NOMO-1 treated with DMSO at 0.1 percent for 48 hours (cell line): ENCODE measurements around the gene KLHL40.
"Not testable (repeated sequence)": the region's sequence is repeated elsewhere in the genome, so short reads cannot be mapped to it uniquely, and the experiment has no call there.

ENCODE experiments used
- DNase-seq: peaks from one replicate; lab custom pipeline; 2025; ENCODE audit not compliant: unreplicated experiment; lab: John Stamatoyannopoulos, UW

Gene KLHL40

GRCh38 chr3:42717306-42717705 is 32.0 kb downstream of the KLHL40 start:
- peak; percentile 71 for DNase-seq

DNA sequence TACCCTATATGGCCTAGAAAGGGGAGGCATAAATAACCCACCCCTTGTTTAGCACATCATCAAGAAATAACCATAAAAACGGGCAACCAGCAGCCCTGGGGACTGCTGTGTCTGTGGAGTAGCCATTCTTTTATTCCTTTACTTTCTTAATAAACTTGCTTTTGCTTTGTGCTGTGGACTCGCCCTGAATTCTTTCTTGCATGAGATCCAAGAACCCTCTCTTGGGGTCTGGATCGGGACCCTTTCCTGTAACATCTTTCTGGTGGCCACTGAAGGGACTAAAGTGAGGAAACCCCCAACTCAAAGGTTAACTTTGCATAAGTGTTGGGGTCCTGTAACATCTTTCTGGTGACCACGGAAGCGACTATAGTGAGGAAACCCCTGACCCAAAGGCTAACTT is 33.0 kb downstream of the KLHL40 start:
- no peak for DNase-seq

GRCh38 chr3:42719002-42719401 is 33.7 kb downstream of the KLHL40 start:
- DNase-seq = no peak

GRCh38 chr3:42720126-42720525 is 34.8 kb downstream of the KLHL40 start:
- peak; percentile 75 for DNase-seq

DNA sequence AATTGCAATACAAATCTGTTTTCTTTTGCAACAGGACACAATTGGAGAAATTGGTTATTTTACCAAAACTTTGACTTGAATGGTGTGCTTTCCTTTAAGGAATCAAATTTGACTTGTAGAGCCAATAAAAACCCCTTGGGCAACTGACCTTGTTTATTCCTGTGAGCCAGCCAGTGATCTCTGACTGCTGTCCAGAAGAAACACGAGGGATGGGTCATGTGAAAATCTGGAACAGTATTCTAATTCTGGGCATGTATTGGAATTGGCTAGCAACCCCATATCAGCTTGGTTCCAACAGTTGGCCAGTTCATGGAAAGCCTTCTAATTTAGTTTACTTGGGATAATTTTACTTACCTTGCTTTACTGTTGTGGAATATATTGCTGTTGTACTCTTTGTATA is 36.4 kb downstream of the KLHL40 start:
- no peak for DNase-seq

DNA sequence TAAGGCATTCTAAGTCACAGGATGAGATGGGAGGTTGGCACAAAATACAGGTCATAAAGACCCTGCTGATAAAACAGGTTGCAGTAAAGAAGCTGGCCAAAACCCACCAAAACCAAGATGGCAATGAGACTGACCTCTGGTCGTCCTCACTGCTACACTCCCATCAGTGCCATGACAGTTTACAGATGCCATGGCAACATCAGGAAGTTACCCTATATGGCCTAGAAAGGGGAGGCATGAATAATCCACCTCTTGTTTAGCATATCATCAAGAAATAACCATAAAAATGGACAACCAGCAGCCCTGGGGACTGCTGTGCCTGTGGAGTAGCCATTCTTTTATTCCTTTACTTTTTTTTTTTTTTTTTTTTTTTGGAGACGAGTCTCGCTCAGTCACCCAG is 37.1 kb downstream of the KLHL40 start:
- DNase-seq = not testable (repeated sequence)

DNA sequence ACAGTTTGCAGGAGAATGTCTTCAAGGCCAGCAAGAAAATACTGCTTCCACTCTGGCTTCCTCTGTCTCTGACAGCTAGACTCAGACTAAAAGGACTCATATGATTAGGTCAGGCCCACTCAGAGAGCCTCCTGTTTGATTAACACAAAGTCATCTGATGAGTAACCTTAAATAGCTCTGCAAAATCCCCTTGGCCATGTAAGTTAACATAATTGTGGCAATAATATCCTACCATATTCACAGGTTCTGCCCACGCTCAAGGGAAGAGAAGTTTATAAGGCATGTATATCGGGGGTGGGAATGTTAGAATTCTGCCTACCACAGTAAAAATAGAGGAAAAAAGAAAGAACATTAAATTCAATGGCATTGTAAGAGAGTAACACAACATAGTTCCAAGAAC is 37.9 kb downstream of the KLHL40 start:
- no peak for DNase-seq

GRCh38 chr3:42725454-42725853 is 40.1 kb downstream of the KLHL40 start:
- no peak for DNase-seq

GRCh38 chr3:42728056-42728455 is 42.7 kb downstream of the KLHL40 start:
- DNase-seq = no peak

- no peak for DNase-seq
Measured at GRCh38 chr3:42728668-42729364, 43.5 kb downstream of the KLHL40 start.

DNA sequence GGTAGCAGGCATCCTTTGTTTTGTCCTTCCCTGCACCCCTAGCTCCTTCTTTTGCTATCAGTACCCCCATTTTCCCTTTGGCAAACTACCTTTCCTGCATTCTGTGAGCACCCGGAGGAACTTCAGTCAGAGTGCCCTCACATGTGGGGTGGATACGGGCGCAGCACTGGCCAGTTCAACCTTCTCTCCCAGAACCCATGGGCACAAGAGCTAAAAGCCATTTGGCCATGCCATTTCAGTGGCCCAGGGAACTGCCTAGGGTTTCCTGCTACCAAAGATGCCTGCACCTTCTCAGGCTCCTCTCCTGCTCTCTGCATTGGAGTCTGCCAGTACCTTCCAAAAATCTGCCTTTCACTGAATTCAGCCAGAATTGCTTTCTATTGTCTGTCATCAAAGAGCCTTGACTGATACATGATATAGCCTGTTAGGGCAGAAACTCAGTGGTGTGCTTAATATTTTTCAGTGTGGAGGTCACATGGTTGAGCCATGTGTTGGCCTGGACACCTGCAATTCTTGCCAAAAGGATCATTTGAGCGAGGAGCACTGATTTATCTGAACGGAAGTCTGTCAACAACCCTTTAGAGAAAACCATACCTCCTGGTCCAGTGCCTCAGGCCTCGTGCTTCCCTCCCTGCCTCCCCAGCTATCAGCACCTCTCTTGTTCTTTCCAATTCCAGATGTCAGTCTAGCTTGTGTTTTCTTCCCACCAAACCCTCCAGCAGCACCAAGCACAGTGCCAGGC is 44.2 kb downstream of the KLHL40 start:
- no peak for DNase-seq

DNA sequence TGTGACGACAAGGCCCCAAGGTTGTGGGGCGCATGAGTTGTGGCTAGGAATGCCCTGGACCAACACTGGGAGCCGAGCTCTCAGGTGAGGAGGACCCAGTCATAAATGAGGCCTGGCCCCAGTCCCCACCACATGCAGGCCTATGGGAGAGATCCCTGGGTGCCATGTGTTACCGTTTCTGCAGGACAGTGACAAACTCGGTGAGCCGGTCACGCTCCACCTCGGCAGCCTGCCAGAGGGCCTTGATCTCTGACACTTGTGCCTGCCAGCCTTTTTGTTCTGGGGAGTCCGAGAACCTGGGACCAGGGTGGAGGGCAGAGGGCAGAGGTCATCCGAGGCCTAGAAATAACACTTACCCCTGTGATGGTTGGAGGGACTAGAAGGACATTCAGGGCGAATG is 45.0 kb downstream of the KLHL40 start:
- DNase-seq = no peak

GRCh38 chr3:42730706-42731420 is 45.5 kb downstream of the KLHL40 start:
- no peak for DNase-seq

DNA sequence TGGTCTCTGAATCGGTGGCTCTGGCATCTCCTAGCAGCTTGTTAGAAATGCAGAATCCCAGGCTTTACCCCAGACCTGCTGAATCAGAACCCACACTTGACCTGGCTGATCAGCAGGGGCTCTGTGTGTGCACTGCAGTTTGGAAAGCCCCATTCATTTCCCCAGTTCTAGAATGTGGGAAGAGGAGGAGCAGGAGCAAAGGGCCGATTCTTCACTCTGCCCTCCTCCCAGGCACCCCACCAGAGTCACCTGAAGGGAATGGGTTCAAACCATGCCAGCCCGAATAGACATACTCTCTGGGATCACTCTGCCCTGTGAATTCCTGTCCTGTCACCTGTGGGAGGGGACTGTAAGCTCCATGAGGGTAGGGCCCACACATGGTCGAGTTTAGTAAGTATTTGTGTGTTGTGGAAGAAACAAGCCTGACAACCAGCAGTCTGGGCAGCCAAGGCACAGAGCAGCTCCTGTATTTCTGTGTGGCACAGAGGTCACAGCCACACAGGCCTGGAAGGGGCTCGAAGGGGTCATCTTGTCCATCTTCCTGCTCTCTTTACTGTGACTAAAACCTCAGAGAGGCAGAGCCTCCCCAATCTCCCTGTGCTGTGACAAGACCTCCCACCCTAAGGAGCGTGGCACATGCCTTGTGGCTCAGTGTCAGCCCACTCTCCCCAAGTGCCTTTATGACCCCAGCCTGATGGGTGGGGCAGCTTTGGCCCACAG is 46.3 kb downstream of the KLHL40 start:
- DNase-seq = no peak

- no peak for DNase-seq
Measured at GRCh38 chr3:42732196-42732828, 47.0 kb downstream of the KLHL40 start.

GRCh38 chr3:42732829-42733459 is 47.6 kb downstream of the KLHL40 start:
- DNase-seq = no peak

DNA sequence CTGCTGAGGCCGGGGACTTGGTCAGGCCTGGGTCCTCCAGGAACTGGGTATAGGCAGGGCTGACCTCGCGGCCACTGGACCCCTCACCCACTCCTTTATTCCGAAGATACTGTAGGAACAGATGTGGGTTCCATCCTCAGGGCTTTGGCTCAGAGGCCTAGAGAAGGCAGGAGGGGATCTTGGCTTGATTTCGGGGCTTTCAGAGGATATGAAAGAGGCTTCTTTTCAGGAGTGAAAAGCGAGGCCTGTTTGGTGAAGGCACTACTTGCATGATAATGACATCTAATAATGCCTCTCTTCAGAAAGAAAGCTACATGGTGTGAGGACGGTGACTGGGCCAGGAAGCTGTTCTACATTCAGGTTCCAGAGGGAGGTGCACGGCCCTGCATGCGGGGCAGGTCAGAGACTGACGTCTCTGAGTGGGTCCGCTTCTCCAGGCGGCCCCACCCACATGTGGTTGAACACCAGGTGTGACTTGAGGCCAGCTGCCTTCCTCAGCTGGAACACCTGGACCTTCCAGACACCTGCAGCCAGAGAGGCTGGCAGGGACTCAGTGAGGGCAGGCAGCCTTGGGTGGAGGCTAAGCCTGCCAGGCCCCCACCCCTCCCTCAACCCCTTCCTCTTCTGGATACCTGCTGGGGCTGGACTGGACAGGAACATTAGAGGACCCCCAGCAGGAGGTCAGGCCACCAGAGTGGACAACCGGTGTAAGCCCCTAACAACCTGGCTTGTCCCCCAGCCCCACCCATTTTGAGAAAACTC is 48.3 kb downstream of the KLHL40 start:
- DNase-seq = no peak

- DNase-seq = no peak
Measured at GRCh38 chr3:42734263-42734860, 49.0 kb downstream of the KLHL40 start.

- no peak for DNase-seq
Measured at GRCh38 chr3:42735019-42735418, 49.7 kb downstream of the KLHL40 start.
